Mesenchymal stem cell (in vitro differentiated cells and primary cell): ENCODE measurements around the gene GPAM.

ENCODE experiments used
- DNase-seq: peaks from one replicate; pipeline ENCODE4 v3.0.0-alpha.2; 2013
- H2AFZ ChIP-seq: one replicate; pipeline ENCODE4 v1.6.1; 2013; ENCODE audit warnings: low read depth, mild to moderate bottlenecking, control low read depth, inconsistent platforms, low read length, moderate library complexity
- H2AK5ac ChIP-seq: 2 replicates; pipeline ENCODE4 v1.6.1; 2013; ENCODE audit warnings: low read length, moderate library complexity, mild to moderate bottlenecking, inconsistent platforms; ENCODE audit not compliant: severe bottlenecking
- H2BK120ac ChIP-seq: one replicate; pipeline ENCODE4 v1.6.1; 2013; ENCODE audit warnings: low read depth, mild to moderate bottlenecking, inconsistent platforms, low read length, moderate library complexity
- H2BK12ac ChIP-seq, 2 experiments: one replicate each; pipeline ENCODE4 v1.6.1; 2013; ENCODE audit warnings: inconsistent platforms in 2 of 2, low read length in 2 of 2, mild to moderate bottlenecking in 2 of 2, moderate library complexity in 2 of 2, control low read depth in 1 of 2
- H2BK15ac ChIP-seq: one replicate; pipeline ENCODE4 v1.6.1; 2013; ENCODE audit warnings: mild to moderate bottlenecking, low read depth, inconsistent platforms; ENCODE audit not compliant: poor library complexity, severe bottlenecking
- H2BK5ac ChIP-seq: 2 replicates; pipeline ENCODE4 v1.6.1; 2013; ENCODE audit warnings: low read depth, mild to moderate bottlenecking, low read length, control low read depth, inconsistent platforms; ENCODE audit not compliant: poor library complexity, severe bottlenecking
- H3K14ac ChIP-seq, 2 experiments: one replicate each; pipeline ENCODE4 v1.6.1; 2013; ENCODE audit warnings: inconsistent platforms in 2 of 2, low read length in 2 of 2, control low read depth in 1 of 2, mild to moderate bottlenecking in 1 of 2, moderate library complexity in 1 of 2
- H3K18ac ChIP-seq, 2 experiments: one replicate each; pipeline ENCODE4 v1.6.1; 2013; ENCODE audit warnings: inconsistent platforms in 2 of 2, low read length in 2 of 2, control low read depth in 1 of 2, low read depth in 1 of 2, mild to moderate bottlenecking in 1 of 2
- H3K23ac ChIP-seq, 2 experiments: one replicate each; pipeline ENCODE4 v1.6.1; 2013; ENCODE audit warnings: inconsistent platforms in 2 of 2, low read length in 2 of 2, mild to moderate bottlenecking in 2 of 2, moderate library complexity in 2 of 2, control low read depth in 1 of 2
- H3K27ac ChIP-seq: 2 replicates; pipeline ENCODE4 v1.5.1; 2013; ENCODE audit warnings: mild to moderate bottlenecking, moderate library complexity, low read length, control low read depth, inconsistent platforms; ENCODE audit not compliant: poor library complexity, severe bottlenecking
- H3K27me3 ChIP-seq, 2 experiments: 2 replicates each; pipeline versions ENCODE4 v1.6.1 to v1.7.0; 2013; ENCODE audit warnings: low read length in 2 of 2, mild to moderate bottlenecking in 2 of 2, moderate library complexity in 2 of 2, control low read depth in 1 of 2, inconsistent platforms in 1 of 2; ENCODE audit not compliant: control insufficient read depth in 1 of 2, insufficient read depth in 1 of 2
- H3K36me3 ChIP-seq, 2 experiments: 2 replicates each; pipeline versions ENCODE4 v1.6.1 to v1.7.0; 2013; ENCODE audit warnings: low read length in 2 of 2, control low read depth in 1 of 2, inconsistent platforms in 1 of 2, low read depth in 1 of 2, mild to moderate bottlenecking in 1 of 2; ENCODE audit not compliant: insufficient read depth in 2 of 2, control insufficient read depth in 1 of 2
- H3K4ac ChIP-seq, 2 experiments: one replicate each; pipeline ENCODE4 v1.6.1; 2013; ENCODE audit warnings: inconsistent platforms in 2 of 2, low read length in 2 of 2, mild to moderate bottlenecking in 2 of 2, moderate library complexity in 2 of 2, control low read depth in 1 of 2, low read depth in 1 of 2
- H3K4me1 ChIP-seq: 2 replicates; pipeline ENCODE4 v1.6.1; 2013; ENCODE audit warnings: low read depth, low read length, control low read depth; ENCODE audit not compliant: control insufficient read depth, insufficient read depth
- H3K4me2 ChIP-seq: 2 replicates; pipeline ENCODE4 v1.6.1; 2013; ENCODE audit warnings: low read length, mild to moderate bottlenecking, inconsistent platforms; ENCODE audit not compliant: poor library complexity, severe bottlenecking
- H3K4me3 ChIP-seq, 2 experiments: 2 replicates each; pipeline versions ENCODE4 v1.5.1 to v1.7.0; 2013; ENCODE audit warnings: low read length in 2 of 2, mild to moderate bottlenecking in 2 of 2, control low read depth in 1 of 2, low read depth in 1 of 2; ENCODE audit not compliant: insufficient read depth in 1 of 2
- H3K79me1 ChIP-seq: replicated peaks from 2 replicates; pipeline ENCODE4 v1.6.1; 2013; ENCODE audit warnings: mild to moderate bottlenecking, control low read depth, low read length, inconsistent platforms; ENCODE audit not compliant: poor library complexity, severe bottlenecking
- H3K9ac ChIP-seq: 2 replicates; pipeline ENCODE4 v1.7.0; 2013; ENCODE audit warnings: mild to moderate bottlenecking, low read length, moderate library complexity
- H3K9me3 ChIP-seq: 2 replicates; pipeline ENCODE4 v1.7.0; 2013; ENCODE audit warnings: mild to moderate bottlenecking, low read length; ENCODE audit not compliant: control insufficient read depth
- H4K8ac ChIP-seq: one replicate; pipeline ENCODE4 v1.6.1; 2013; ENCODE audit warnings: inconsistent platforms, mild to moderate bottlenecking, low read length, moderate library complexity
- H4K91ac ChIP-seq: one replicate; pipeline ENCODE4 v1.6.1; 2013; ENCODE audit warnings: mild to moderate bottlenecking, low read length, inconsistent platforms
- WGBS: methylation state at CpG from one replicate; pipeline ENCODE4 v1.1.7; 2013; ENCODE audit warnings: mixed read lengths; 5-methylcytosine and 5-hydroxymethylcytosine counted together

The GPAM gene

GRCh38 chr10:112218036-112218390 lies 34.4 kb upstream of the GPAM start:
- no peak overlapping the region for H3K4me2 ChIP-seq
- DNase-seq = no peak
- H3K27me3 ChIP-seq = no peaks in the 10 kb centered on the region

DNA sequence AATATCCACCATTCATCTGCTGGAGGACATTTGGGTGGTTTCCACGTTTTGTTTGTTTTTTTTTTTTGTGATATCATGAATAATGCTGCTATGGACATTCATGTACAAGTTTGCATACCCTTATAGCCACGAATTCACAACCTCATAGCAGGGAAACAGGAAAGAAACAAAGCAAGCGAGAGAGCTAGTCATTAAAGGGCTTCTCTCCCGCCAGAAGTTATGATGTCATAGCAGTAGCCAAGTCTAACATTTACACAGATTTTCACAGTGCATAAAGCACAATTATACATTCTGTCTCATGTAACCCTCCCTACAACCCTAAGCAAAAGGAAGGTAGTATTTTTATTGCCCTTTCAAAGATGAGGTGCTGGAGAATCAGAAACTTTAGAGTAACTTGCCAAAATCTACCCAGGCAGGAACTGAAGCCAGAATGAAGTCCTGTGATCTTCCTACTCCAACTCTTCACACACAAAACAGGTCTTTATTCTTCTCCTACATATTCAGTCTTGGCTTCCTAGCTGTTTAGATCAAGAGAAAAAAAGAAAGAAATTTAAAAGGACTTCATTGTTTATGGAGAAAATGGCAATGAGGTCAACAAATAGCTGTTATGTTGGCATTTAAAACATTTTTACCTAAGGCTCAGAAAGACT lies 33.9 kb upstream of the GPAM start:
- H2BK12ac ChIP-seq = no peak overlapping the region
- H3K4me1 ChIP-seq = no peaks in the 10 kb centered on the region
- no peak overlapping the region for H2BK5ac ChIP-seq
- H3K36me3 ChIP-seq = no peaks in the 10 kb centered on the region
- H3K4me3 ChIP-seq = no peak overlapping the region
- DNase-seq = no peak
- no peak overlapping the region for H3K27ac ChIP-seq
- H2AFZ ChIP-seq = no peak overlapping the region
- H2BK120ac ChIP-seq = no peak overlapping the region
- H3K79me1 ChIP-seq = no peaks in the 10 kb centered on the region
- no peak overlapping the region for H3K4ac ChIP-seq
- no peak overlapping the region for H4K8ac ChIP-seq
- H3K23ac ChIP-seq = no peak overlapping the region
- no peak overlapping the region for H3K4me2 ChIP-seq
- H3K27me3 ChIP-seq = no peaks in the 10 kb centered on the region
- H2AK5ac ChIP-seq = no peak overlapping the region
- no peak overlapping the region for H3K14ac ChIP-seq
- WGBS = 63% methylated on average over 3 of the region's 4 CpGs
- no peak overlapping the region for H3K18ac ChIP-seq
- H2BK15ac ChIP-seq = no peak overlapping the region
- H4K91ac ChIP-seq = no peak overlapping the region
- no peak overlapping the region for H3K9ac ChIP-seq
- peaks cover 11% of the 10 kb centered on the region for H3K9me3 ChIP-seq

More at GRCh38 chr10:112218036-112218390, 34.4 kb upstream of the GPAM start:
- no peaks in the 10 kb centered on the region for H3K79me1 ChIP-seq
- H3K27ac ChIP-seq = no peak overlapping the region
- H2AK5ac ChIP-seq = no peak overlapping the region
- H3K4me1 ChIP-seq = no peaks in the 10 kb centered on the region
- H3K4me3 ChIP-seq = no peak overlapping the region
- H2BK12ac ChIP-seq = no peak overlapping the region
- no peak overlapping the region for H3K14ac ChIP-seq
- H4K8ac ChIP-seq = no peak overlapping the region
- H4K91ac ChIP-seq = no peak overlapping the region
- no peak overlapping the region for H3K9ac ChIP-seq
- no peaks in the 10 kb centered on the region for H3K36me3 ChIP-seq
- no peak overlapping the region for H2BK5ac ChIP-seq
- no peak overlapping the region for H3K18ac ChIP-seq
- peaks cover 11% of the 10 kb centered on the region for H3K9me3 ChIP-seq
- no peak overlapping the region for H2AFZ ChIP-seq
- WGBS = 76% methylated on average over 4 of the region's 4 CpGs
- H2BK15ac ChIP-seq = no peak overlapping the region
- H3K4ac ChIP-seq = no peak overlapping the region
- no peak overlapping the region for H3K23ac ChIP-seq
- no peak overlapping the region for H2BK120ac ChIP-seq

GRCh38 chr10:112216966-112217365 lies 33.4 kb upstream of the GPAM start:
- no peak overlapping the region for H3K4me2 ChIP-seq
- peaks cover 11% of the 10 kb centered on the region for H3K9me3 ChIP-seq
- no peak overlapping the region for H3K4me3 ChIP-seq
- H4K8ac ChIP-seq = no peak overlapping the region
- no peaks in the 10 kb centered on the region for H3K27me3 ChIP-seq
- no peak overlapping the region for H3K4ac ChIP-seq
- H3K9ac ChIP-seq = no peak overlapping the region
- no peak overlapping the region for H2BK12ac ChIP-seq
- no peak for DNase-seq
- no peak overlapping the region for H2BK15ac ChIP-seq
- no peak overlapping the region for H3K27ac ChIP-seq
- no peaks in the 10 kb centered on the region for H3K79me1 ChIP-seq
- H2AK5ac ChIP-seq = no peak overlapping the region
- H2AFZ ChIP-seq = no peak overlapping the region
- H2BK120ac ChIP-seq = no peak overlapping the region
- H3K18ac ChIP-seq = no peak overlapping the region
- no peaks in the 10 kb centered on the region for H3K36me3 ChIP-seq
- H3K23ac ChIP-seq = no peak overlapping the region
- H2BK5ac ChIP-seq = no peak overlapping the region
- no peak overlapping the region for H4K91ac ChIP-seq
- no peaks in the 10 kb centered on the region for H3K4me1 ChIP-seq
- H3K14ac ChIP-seq = no peak overlapping the region
- WGBS = 97% methylated on average over 4 of the region's 5 CpGs

GRCh38 chr10:112216151-112216550 lies 32.6 kb upstream of the GPAM start:
- Histone ChIP-seq H3K14ac (no peak overlapping the region), H2BK5ac (no peak overlapping the region), H3K36me3 (no peaks in the 10 kb centered on the region), H2AK5ac (no peak overlapping the region), H3K4me2 (no peak overlapping the region), H2BK15ac (no peak overlapping the region), H3K27me3 (no peaks in the 10 kb centered on the region), H3K27ac (no peak overlapping the region), H3K4me3 (no peak overlapping the region), H3K9me3 (peaks cover 11% of the 10 kb centered on the region), H4K8ac (no peak overlapping the region), H3K79me1 (no peaks in the 10 kb centered on the region), H3K23ac (no peak overlapping the region), H3K9ac (no peak overlapping the region), H3K4me1 (no peaks in the 10 kb centered on the region), H2AFZ (no peak overlapping the region), H3K18ac (no peak overlapping the region), H3K4ac (no peak overlapping the region), H4K91ac (no peak overlapping the region), H2BK120ac (no peak overlapping the region), H2BK12ac (no peak overlapping the region)
- no peak for DNase-seq
- WGBS = 80% methylated on average over 1 of the region's 2 CpGs
